HPDE6-E6E7 (cell line): Measurements from ENCODE around the gene NME7.
"Not testable (repeated sequence)": the region's sequence is repeated elsewhere in the genome, so short reads cannot be mapped to it uniquely, and the experiment has no call there.

Experiments
- DNase-seq: peaks from one replicate; pipeline ENCODE4 v3.0.0; 2011; ENCODE audit warnings: missing footprints; ENCODE audit errors: extremely low spot score

Gene NME7

GRCh38 chr1:169367686-169368405, at the start of gene NME7, which contains the start of gene BLZF1:
TSS of gene NME7 (minus strand) at chr1:169367797. CDS start at chr1:169367710, 87 bp downstream.
TSS of gene BLZF1 (plus strand) at chr1:169368195. CDS start at chr1:169369523, 1,328 bp downstream.
- DNase-seq = peak; percentile 89

- DNase-seq = no peak
Measured at GRCh38 chr1:169414952-169415351, 47.4 kb upstream of the NME7 start.

GRCh38 chr1:169408340-169408739, 40.7 kb upstream of the NME7 start:
- DNase-seq = not testable (repeated sequence)

- DNase-seq = not testable (repeated sequence)
Measured at GRCh38 chr1:169402578-169402977, 35.0 kb upstream of the NME7 start.

GRCh38 chr1:169395955-169396354, 28.4 kb upstream of the NME7 start:
- no peak for DNase-seq

- no peak for DNase-seq
Measured at GRCh38 chr1:169392406-169392805, 24.8 kb upstream of the NME7 start.

- DNase-seq = no peak
Measured at GRCh38 chr1:169390303-169390702, 22.7 kb upstream of the NME7 start.

GRCh38 chr1:169387399-169387798, 19.8 kb upstream of the NME7 start:
- no peak for DNase-seq

- DNase-seq = no peak
Measured at GRCh38 chr1:169383449-169383848, 15.9 kb upstream of the NME7 start.

- no peak for DNase-seq
Measured at GRCh38 chr1:169381162-169381561, 13.6 kb upstream of the NME7 start.

GRCh38 chr1:169371404-169371803, 3.8 kb upstream of the NME7 start:
- DNase-seq = no peak

GRCh38 chr1:169368406-169368769, 791 bp upstream of the NME7 start:
- DNase-seq = peak; percentile 13

- DNase-seq = no peak
Measured at GRCh38 chr1:169367096-169367685, 406 bp downstream of the NME7 start.

- DNase-seq = peak; percentile 39
Measured at GRCh38 chr1:169364948-169365347, 2.6 kb downstream of the NME7 start.

- DNase-seq = peak; percentile 40
Measured at GRCh38 chr1:169363046-169363730, 4.4 kb downstream of the NME7 start.

- no peak for DNase-seq
Measured at GRCh38 chr1:169361281-169361680, 6.3 kb downstream of the NME7 start.

GRCh38 chr1:169360415-169360814, 7.2 kb downstream of the NME7 start:
- DNase-seq = no peak

- no peak for DNase-seq
Measured at GRCh38 chr1:169348383-169349036, 19.1 kb downstream of the NME7 start.

GRCh38 chr1:169347688-169348382, 19.8 kb downstream of the NME7 start:
- no peak for DNase-seq

- no peak for DNase-seq
Measured at GRCh38 chr1:169346036-169346589, 21.5 kb downstream of the NME7 start.

GRCh38 chr1:169345511-169345910, 22.1 kb downstream of the NME7 start:
- no peak for DNase-seq
